Neural progenitor cell (in vitro differentiated cells): Measurements from ENCODE around the gene ZCCHC9. TPM values are rescaled to one million over a fixed set of nuclear protein-coding genes. Genes with fewer than 3 reads are reported as not detected.
"Not testable (repeated sequence)": the region's sequence is repeated elsewhere in the genome, so short reads cannot be mapped to it uniquely, and the experiment has no call there.

Experiments used
- DNase-seq: peaks from one replicate; pipeline ENCODE4 v3.0.0-alpha.2; 2016; ENCODE audit warnings: low spot score
- H2AFZ ChIP-seq: fragments of 200-600 bp; sonication (generic); replicated peaks from 2 replicates; pipeline ENCODE4 v1.6.1; 2016; ENCODE audit warnings: antibody characterized with exemption
- H3F3A ChIP-seq: fragments of 200-600 bp; sonication (generic); 2 replicates; pipeline ENCODE4 v1.6.1; 2016; ENCODE audit warnings: antibody characterized with exemption, low read depth
- H3K27ac ChIP-seq: fragments of 200-600 bp; sonication (generic); 2 replicates; pipeline ENCODE4 v1.5.1; 2016; ENCODE audit warnings: mild to moderate bottlenecking
- H3K27me3 ChIP-seq: fragments of 200-600 bp; sonication (generic); 2 replicates; pipeline ENCODE4 v1.6.1; 2016; ENCODE audit warnings: mild to moderate bottlenecking, moderate library complexity
- H3K36me3 ChIP-seq: fragments of 200-600 bp; sonication (generic); 2 replicates; pipeline ENCODE4 v1.5.1; 2016
- H3K4me1 ChIP-seq: fragments of 200-600 bp; sonication (generic); 2 replicates; pipeline ENCODE4 v1.6.1; 2016; ENCODE audit warnings: mixed run types
- H3K4me2 ChIP-seq: fragments of 200-600 bp; sonication (generic); 2 replicates; pipeline ENCODE4 v1.6.1; 2016
- H3K4me3 ChIP-seq: fragments of 200-600 bp; sonication (generic); 2 replicates; pipeline ENCODE4 v1.5.1; 2016
- H3K79me2 ChIP-seq: fragments of 200-600 bp; sonication (generic); 2 replicates; pipeline ENCODE4 v1.6.1; 2016; ENCODE audit warnings: low read depth
- H3K9ac ChIP-seq: fragments of 200-600 bp; sonication (generic); 2 replicates; pipeline ENCODE4 v1.6.1; 2016
- H3K9me3 ChIP-seq: fragments of 200-600 bp; sonication (generic); 2 replicates; pipeline ENCODE4 v1.5.1; 2016; ENCODE audit warnings: low read depth
- H4K20me1 ChIP-seq: fragments of 200-600 bp; sonication (generic); 2 replicates; pipeline ENCODE4 v1.6.1; 2016; ENCODE audit warnings: low read depth
- H3K27ac Mint-ChIP-seq: 3 replicates; pipeline ENCODE4 v1.8.0; 2021; ENCODE audit warnings: mixed read lengths
- H3K27me3 Mint-ChIP-seq: 2 replicates; pipeline ENCODE4 v1.8.0; 2022; ENCODE audit warnings: low read depth, mild to moderate bottlenecking, inconsistent platforms, moderate library complexity, mixed read lengths; ENCODE audit not compliant: insufficient read depth
- H3K36me3 Mint-ChIP-seq: 3 replicates; pipeline ENCODE4 v1.8.0; 2021; ENCODE audit warnings: mixed read lengths
- H3K4me1 Mint-ChIP-seq: 3 replicates; pipeline ENCODE4 v1.8.0; 2021; ENCODE audit warnings: mixed read lengths
- H3K4me3 Mint-ChIP-seq: 3 replicates; pipeline ENCODE4 v1.8.0; 2021; ENCODE audit warnings: mild to moderate bottlenecking, moderate library complexity, mixed read lengths
- H3K9me3 Mint-ChIP-seq: 3 replicates; pipeline ENCODE4 v1.8.0; 2020; ENCODE audit warnings: mixed read lengths
- EZH2 ChIP-seq: fragments of 200-600 bp; sonication (generic); IDR thresholded peaks from 2 replicates; pipeline ENCODE4 v1.6.1; 2017; ENCODE audit warnings: antibody characterized with exemption, mild to moderate bottlenecking, moderate library complexity
- EZH2phosphoT487 ChIP-seq: fragments of 200-600 bp; sonication (generic); IDR thresholded peaks from 2 replicates; pipeline ENCODE4 v1.6.1; 2017; ENCODE audit warnings: antibody characterized with exemption
- total RNA-seq: library from RNA; depleted of rRNA; stranded (reverse); fragments of >200 nt; gene quantifications from 2 replicates; pipeline ENCODE4 v1.2.3, GENCODE V29; 2015; ENCODE audit warnings: low replicate concordance
- TF ChIP-seq, protein P1 (sequence below): fragments of 200-600 bp; sonication (generic); IDR thresholded peaks from 2 replicates; pipeline ENCODE4 v1.5.1; 2017; ENCODE audit warnings: antibody characterized with exemption, mild to moderate bottlenecking

Gene ZCCHC9
- total RNA-seq, 1 donor from 2014 or later: 57.4 TPM

DNA sequence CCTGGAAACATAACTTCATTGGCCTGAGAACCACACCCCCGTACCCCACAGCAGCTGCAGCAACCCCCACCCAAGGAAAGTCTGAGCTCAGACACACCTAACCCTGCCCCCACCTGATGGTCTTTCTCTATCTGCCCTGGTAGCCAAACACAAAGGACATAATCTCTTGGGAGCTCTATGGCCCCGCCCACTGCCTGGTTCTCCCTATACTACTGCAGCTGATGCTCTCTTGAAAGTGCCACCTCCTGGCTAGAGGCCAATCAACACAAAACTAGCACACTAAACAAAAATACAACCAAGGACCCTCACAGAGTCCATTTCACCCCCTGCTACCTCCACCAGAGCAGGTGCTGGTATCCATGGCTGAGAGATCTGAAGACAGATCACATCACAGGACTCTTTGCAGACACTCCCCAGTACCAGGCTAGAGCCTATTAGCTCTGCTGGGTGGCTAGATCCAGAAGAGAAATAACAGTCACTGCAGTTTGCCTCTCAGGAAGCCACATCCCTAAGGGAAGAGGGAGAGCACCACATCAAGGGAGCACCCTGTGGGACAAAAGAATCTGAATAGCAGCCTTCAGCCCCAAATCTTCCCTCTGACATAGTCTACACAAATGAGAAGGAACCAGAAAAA is 30.9 kb upstream of the ZCCHC9 start:
- H3K36me3 ChIP-seq, H3K4me3 Mint-ChIP-seq, H3K27me3 ChIP-seq, H3K4me3 ChIP-seq, H3K27me3 Mint-ChIP-seq, H4K20me1 ChIP-seq, H3K4me1 Mint-ChIP-seq, H3K9ac ChIP-seq: not testable (repeated sequence)
- Histone ChIP-seq H3K79me2 (peaks cover 97% of the 10 kb centered on the region), H3K9me3 (peaks cover 10% of the 10 kb centered on the region), H3K4me2 (peak overlapping the region; percentile 50), H3K27ac (peak overlapping the region; percentile 31), H3F3A (peaks cover 24% of the 10 kb centered on the region), H2AFZ (peak overlapping the region; percentile 40), H3K4me1 (peaks cover 16% of the 10 kb centered on the region)
- TF ChIP-seq, protein P1, sequence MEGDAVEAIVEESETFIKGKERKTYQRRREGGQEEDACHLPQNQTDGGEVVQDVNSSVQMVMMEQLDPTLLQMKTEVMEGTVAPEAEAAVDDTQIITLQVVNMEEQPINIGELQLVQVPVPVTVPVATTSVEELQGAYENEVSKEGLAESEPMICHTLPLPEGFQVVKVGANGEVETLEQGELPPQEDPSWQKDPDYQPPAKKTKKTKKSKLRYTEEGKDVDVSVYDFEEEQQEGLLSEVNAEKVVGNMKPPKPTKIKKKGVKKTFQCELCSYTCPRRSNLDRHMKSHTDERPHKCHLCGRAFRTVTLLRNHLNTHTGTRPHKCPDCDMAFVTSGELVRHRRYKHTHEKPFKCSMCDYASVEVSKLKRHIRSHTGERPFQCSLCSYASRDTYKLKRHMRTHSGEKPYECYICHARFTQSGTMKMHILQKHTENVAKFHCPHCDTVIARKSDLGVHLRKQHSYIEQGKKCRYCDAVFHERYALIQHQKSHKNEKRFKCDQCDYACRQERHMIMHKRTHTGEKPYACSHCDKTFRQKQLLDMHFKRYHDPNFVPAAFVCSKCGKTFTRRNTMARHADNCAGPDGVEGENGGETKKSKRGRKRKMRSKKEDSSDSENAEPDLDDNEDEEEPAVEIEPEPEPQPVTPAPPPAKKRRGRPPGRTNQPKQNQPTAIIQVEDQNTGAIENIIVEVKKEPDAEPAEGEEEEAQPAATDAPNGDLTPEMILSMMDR: peak; percentile 7
- Mint-ChIP-seq H3K27ac (peak overlapping the region; percentile 70), H3K9me3 (peaks cover 49% of the 10 kb centered on the region), H3K36me3 (peaks cover 34% of the 10 kb centered on the region)
- DNase-seq: peak; percentile 59

DNA sequence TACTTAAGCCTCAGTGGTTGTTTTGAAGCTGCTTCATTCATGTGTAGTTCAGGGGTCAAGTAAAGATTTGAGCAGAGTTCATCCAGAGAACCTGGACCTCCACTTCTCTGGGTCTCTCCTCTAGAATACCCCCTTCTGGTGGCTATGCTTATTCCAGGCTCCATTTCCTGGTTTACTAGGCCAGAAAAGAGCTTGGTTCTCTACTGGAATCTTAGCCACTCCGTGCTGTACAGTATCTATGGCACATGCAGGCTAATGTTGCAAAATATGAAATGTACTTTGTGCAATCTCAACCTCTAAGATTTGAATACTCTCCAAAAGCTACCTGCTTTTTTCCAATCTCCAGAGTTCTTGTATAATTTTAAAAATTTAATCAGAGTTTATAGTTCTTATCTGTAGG is 17.4 kb upstream of the ZCCHC9 start:
- TF ChIP-seq, protein P1: no peak
- TF ChIP-seq EZH2phosphoT487 (no peak), EZH2 (no peak)
- Histone ChIP-seq H2AFZ (no peak overlapping the region), H3K4me3 (no peak overlapping the region), H3K9me3 (no peaks in the 10 kb centered on the region), H3K36me3 (peaks cover 6% of the 10 kb centered on the region), H3K9ac (no peak overlapping the region), H3K4me1 (no peaks in the 10 kb centered on the region), H3K27me3 (no peaks in the 10 kb centered on the region), H3K79me2 (peaks cover 66% of the 10 kb centered on the region), H4K20me1 (no peaks in the 10 kb centered on the region), H3F3A (no peaks in the 10 kb centered on the region), H3K27ac (no peak overlapping the region), H3K4me2 (no peak overlapping the region)
- Mint-ChIP-seq H3K9me3 (peaks cover 23% of the 10 kb centered on the region), H3K4me1 (no peaks in the 10 kb centered on the region), H3K4me3 (no peak overlapping the region), H3K27me3 (no peaks in the 10 kb centered on the region), H3K36me3 (peaks cover 15% of the 10 kb centered on the region), H3K27ac (no peak overlapping the region)
- no peak for DNase-seq

DNA sequence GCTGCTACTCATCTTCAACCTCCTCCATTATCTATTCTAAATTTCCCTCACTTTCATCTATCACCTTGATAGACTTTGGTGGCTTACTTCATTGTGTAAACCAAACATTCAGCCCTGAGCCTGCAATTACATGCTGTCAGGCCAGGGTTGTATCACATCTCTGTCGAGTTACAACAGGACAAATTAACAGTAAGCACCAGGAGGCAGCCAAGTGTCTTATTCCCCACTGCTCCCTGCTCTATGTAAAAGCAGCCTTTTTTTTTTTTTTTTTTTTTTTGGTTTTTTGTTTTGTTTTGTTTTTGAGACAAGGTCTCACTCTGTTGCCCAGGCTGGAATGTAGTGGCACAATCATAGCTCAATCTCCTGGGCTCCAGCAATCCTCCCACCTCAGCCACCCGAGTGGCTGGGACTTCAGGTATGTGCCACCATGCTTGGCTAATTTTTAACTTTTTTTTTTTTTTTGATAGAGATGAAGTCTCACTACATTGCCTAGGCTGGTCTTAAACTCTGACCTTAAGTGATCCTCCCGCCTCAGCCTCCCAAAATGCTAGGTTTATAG is 15.2 kb upstream of the ZCCHC9 start:
- H3K9me3 Mint-ChIP-seq: peaks cover 27% of the 10 kb centered on the region
- H3K4me3 ChIP-seq: no peak overlapping the region
- no peaks in the 10 kb centered on the region for H3K4me1 ChIP-seq
- no peaks in the 10 kb centered on the region for H3K27me3 Mint-ChIP-seq
- H4K20me1 ChIP-seq: no peaks in the 10 kb centered on the region
- no peak overlapping the region for H3K4me3 Mint-ChIP-seq
- no peaks in the 10 kb centered on the region for H3K9me3 ChIP-seq
- no peaks in the 10 kb centered on the region for H3F3A ChIP-seq
- H3K36me3 Mint-ChIP-seq: peaks cover 18% of the 10 kb centered on the region
- H3K27ac ChIP-seq: no peak overlapping the region
- H3K9ac ChIP-seq: no peak overlapping the region
- no peak overlapping the region for H3K4me2 ChIP-seq
- peaks cover 6% of the 10 kb centered on the region for H3K36me3 ChIP-seq
- no peak overlapping the region for H3K27ac Mint-ChIP-seq
- no peaks in the 10 kb centered on the region for H3K4me1 Mint-ChIP-seq
- H3K27me3 ChIP-seq: no peaks in the 10 kb centered on the region
- TF ChIP-seq EZH2phosphoT487: no peak
- no peak for TF ChIP-seq EZH2
- TF ChIP-seq, protein P1: no peak
- H3K79me2 ChIP-seq: peaks cover 87% of the 10 kb centered on the region
- no peak overlapping the region for H2AFZ ChIP-seq
- DNase-seq: peak; percentile 7
